EL (cell line): Measurements from ENCODE around the gene PKIB.
"Not testable (repeated sequence)": the region's sequence is repeated elsewhere in the genome, so short reads cannot be mapped to it uniquely, and the experiment has no call there.

Experiments used
- DNase-seq: peaks from one replicate; pipeline ENCODE4 v3.0.0-alpha.2; 2016

PKIB gene

DNA sequence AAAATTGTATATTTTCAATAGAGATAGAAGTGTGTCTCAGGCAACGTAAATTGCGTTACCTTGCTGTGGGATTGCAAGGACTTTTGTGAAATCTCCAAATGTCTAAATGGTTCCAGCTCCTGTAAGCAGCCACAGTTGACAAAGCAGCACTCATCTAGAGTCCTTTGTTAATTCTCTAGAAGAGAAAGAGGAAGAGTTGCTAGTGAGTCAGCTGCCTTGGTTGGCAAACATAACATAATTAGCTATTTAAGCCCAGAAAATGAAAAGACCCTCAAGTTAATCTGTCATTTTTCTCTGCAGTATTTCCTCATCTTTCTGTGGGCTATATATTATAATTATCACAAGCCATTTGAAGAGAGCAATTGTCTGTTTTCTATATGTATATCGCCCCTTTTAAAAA is 102.9 kb downstream of the PKIB start:
- no peak for DNase-seq

DNA sequence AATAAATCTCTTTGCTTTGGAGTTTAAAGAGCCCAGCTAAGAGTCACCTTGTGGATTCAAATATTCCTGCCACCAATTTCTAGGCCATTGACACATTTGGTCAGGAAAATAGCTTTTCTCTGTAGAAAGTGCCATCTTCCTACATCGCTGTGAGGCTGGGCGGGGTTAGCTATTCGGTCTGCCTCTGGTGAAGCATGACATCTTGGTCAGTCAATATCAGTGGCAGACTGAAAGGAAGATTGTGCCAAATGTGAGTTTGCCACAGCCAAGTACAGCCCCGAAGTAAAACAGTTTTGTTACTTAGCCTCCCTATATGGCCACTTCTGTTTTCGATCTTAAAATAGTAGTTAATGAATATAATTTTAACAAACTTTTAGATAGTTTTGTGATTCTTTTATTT is 103.9 kb downstream of the PKIB start:
- no peak for DNase-seq

DNA sequence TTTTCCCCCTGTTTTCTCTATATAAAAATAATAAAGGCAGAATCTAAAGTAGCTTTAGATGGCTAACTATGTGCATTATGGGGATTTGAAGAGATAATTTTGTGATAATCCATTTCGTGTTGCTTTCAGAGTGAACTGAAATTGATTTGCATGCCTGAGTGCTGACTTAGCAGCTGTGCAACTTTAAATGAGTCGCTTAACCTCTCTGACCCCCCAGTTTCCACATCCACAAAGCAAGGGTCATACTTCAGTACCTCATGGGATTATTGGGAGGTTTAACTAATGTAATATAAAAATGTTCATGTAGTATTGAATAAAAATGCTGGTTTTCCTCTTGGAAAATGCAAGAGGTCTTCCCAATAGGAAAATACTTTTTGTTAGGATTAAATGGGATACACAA is 105.5 kb downstream of the PKIB start:
- peak; percentile 18 for DNase-seq

DNA sequence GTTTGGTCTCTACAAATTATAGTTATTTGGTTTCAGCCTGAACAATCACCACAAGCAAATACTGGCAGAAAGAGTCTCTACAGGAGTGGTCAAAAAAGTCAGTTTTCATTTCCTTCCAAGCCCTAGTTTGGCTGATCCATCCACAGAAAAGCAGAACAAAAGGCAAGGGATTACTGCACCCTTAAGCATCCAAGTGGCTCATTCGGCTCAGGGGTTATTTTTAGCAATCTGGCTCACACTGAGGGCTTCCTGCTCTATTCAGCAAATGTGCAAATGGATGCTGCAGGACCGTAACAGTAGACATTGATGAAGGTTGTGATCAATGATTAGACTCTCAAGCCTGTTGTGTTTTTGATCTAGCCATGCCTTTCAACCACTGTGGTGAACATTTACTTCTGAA is 107.1 kb downstream of the PKIB start:
- DNase-seq: peak; percentile 15

DNA sequence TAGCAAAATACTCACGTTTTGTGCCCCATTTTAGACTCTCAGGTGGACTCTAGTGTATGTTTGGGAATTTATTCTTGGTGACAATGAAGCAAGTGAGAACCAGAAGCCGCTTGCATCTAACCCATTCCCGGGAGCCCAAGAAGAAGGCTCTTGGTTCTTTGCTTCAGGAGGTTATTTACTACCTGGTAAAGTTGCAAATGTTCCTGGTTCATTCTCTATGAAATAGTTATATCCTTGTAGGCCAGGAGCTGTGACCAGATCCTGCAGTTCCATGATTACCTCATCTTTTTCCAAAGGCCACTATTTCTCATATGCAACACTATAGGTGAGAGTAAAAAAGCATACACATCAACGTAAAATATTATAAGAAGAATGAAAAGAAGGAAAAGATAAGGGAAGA is 108.4 kb downstream of the PKIB start:
- no peak for DNase-seq

DNA sequence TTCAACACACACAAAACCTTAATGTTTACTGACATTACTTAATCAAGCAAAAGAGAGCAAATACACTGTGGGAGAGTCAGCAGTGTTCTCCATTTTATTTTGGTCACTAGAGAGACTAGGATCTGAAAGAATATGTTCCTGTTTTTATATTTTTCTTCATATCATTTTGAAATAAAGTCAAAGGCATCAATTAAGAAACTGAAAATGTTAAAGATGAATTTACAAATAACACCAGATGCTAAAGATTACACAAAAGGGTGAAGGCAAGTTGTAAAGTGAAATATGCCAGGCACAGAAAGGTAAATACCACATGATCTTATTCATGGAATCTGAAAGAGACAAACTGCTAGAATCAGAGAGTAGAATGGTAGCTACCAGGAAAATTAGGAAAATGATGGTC is 109.0 kb downstream of the PKIB start:
- no peak for DNase-seq

DNA sequence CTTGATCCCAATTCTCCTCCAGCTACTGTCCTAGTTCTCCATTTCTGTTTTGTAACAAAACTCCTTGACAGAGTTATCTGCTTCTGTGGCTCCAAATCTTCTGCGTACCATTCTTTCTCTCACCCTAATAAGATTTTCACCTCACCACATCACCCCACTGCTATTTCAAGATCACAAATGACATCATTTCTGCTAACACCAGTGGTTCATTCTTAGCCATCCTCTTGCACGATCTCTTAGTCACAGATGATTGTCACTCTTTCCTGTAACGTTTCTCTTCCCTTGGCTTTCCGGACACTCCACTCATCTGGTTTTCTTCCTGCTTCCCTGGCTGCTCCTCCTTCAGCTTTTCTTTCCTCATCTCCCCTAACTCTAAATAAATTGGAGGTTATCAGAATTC is 112.5 kb downstream of the PKIB start:
- DNase-seq: peak; percentile 21

DNA sequence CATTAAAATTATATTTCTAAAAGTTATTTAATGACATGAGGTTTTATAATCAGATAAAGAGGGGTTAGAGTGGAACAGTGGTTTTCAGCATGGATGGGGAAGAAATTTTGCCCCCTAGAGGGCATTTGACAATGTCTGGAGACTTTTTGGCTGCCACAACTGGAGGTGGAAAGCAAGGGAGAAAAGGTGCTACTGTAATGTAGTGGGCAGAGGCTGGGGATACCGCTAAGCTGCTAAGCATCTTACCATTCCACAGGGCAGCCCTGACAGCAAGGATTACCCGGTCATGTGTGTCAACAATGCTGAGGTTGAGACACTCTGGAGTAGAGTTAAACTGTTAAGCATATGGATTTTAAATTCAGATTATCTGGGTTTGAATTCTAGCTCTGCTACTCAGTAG is 116.4 kb downstream of the PKIB start:
- peak; percentile 22 for DNase-seq

DNA sequence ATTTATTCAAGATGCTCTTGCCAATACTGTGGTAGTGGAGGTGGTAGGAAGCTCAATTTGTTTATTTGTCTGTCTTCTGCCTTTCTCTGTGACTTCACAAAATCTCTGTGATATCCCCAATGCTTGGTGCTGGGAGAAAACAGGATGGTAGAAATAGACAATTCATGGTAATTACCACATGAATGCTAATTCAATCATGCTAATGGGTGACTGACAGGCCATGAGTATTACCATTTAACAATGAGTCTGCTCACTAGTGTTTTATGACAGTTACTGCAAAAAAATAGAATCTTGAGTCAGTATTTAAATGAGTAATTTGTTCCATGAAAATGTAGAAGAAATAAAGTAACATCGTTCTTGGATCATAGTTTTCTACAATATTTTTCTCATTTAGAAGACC is 117.0 kb downstream of the PKIB start:
- no peak for DNase-seq

DNA sequence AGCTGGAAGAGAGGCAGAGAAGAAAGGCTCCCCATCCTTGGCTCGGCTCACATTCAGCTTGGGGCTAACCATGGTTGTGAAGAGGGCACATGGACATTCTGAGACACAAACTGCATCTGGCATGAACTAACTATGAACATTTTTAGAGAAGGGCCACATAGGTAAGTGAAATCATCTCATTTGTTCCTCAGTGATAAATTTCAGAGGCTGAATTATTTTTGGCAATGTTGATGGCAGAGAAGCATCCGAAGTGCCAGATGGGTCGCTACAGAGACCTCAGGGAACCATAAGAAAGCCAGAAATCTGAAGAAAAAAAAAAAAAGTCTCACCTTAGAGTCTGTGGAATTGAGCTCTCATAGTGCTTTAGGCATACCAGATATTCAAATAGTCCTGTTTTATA is 120.1 kb downstream of the PKIB start:
- DNase-seq: no peak

DNA sequence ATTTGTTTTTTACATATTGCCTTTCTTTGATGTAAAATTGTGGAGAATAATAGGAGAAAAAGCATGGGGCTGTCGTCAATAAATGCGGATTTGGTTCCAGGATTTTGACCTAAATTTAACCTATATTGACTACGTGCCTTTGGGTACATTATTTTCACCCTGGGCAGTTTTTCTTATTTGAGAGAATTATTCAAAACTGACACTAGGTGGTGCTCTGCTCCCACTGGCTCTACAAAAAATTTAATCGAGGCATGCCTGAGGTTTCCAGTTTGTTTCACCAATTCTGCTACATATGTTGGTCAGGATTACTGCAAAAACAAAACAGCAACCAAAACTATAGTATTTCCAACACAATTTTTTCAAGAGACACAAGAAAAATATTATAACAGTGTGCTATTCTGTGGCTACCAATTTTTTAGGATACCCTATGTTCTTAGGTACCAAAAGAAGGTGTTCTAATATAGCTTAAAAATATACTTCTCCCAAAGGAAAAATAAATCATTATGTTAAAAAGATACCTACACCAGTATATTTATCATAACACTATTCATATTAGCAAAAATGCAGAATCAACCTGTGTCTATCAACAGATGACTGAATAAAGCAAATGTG is 120.7 kb downstream of the PKIB start:
- DNase-seq: peak; percentile 44

DNA sequence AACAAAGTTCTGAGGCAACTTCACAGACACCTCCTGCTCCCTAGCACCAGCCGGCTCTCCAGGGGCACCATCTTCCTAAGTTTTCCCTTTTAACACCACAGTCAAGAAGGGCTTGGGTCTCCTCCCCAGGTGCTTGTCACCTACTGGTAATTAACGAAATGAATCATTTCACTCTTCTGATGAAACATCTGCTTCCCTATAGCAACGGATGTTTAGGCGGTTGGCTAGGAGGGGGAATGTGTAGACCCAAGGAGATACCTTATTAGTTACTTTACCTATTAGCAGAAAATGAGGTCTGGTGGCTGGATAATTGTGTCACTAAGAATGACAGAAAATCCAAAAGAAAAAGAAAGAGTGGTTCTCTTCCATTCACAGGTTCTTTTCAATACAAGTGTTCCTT is 123.1 kb downstream of the PKIB start:
- DNase-seq: no peak

DNA sequence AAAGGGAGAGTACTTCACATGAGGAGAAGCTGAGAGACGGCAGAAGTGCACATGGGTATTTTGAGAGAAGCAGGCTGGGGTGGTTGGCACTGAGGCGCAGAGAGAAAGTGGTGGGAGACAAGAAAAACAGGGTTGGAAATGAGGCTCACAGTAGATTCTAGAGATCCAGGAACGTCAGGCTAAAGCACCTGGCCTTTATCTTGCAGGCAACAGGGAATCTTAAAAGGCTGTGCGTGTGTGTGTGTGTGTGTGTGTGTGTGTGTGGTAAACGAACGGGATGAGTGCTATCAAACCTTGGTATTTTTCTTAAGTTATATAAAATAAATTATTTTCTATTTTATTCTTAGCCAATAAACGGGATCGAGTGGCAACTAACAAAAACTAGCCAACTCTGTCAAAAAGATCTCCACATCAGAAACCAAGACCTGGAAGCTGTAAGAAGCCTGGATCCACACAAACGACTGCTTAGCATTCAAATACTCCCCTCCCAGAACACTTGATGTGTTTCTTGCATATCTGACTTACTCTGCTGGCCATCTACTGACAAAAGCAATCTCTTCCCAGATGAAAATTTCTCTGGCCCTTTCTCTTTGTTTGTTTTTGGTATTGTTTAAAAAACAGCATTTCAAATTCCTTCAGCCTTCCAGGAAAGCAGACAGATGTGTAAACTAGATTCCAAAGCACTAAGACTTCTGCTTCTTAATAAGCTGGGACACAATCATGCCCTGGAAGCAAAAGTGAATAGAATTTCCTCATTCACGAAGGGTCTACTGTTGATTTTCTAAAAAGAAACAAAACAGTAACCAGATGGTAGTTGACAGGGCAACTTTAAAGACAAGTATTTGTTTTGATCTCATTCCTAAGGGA is 124.6 kb downstream of the PKIB start:
- DNase-seq: no peak

DNA sequence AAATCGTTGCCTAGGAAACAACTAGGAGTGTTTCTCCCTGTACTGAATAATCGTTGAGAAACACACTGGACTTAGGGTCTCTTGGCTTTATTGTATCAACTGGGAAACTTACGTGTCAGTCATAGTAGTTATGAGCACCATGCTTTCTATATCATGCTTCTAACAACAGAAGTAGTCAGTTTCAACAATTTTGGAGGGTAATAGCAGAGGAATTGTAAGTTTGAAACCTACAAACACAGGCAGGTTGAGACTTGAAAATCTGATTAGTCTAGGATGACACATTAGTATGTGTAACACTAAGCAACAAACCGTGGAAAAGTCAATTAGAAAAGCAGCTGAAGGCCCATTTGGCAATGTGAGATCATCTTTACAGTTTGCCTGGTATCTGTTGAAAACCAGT is 125.4 kb downstream of the PKIB start:
- no peak for DNase-seq

DNA sequence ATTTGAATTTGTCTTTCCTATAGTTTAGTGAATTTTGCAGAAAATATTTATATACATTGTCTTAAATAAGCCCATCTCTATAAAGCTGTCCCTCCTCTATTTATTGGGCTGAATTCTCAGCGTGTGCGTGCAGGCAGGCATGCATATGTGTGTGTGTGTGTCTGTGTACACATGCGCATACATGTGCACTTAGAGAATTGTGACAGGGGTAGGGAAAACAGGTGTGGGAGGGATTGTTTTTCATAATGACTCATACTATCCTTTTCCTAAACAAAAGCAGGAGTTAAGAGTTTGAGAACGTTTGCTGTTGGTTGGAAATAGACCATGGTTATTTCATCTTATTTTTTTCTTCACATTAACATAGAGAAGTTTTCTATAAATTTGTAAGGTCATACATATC is 126.0 kb downstream of the PKIB start:
- DNase-seq: no peak

DNA sequence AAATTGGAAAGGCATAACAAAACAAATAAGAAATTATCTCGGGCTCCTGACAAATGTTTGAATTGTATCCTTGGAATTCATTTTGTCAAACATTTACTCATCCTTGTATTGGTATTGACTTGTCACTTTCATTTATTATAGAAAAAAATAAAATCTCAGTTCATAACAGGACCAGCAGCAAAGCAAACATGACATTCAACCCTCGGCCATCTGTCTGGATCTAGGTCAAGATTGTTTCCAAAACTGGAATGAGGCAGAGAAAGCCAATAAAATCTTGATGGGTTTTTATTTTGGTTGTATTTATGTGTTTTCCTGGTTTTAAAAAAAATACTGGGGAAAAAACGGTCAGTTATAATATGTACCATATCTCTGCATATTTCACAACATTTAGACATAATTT is 126.4 kb downstream of the PKIB start:
- no peak for DNase-seq

DNA sequence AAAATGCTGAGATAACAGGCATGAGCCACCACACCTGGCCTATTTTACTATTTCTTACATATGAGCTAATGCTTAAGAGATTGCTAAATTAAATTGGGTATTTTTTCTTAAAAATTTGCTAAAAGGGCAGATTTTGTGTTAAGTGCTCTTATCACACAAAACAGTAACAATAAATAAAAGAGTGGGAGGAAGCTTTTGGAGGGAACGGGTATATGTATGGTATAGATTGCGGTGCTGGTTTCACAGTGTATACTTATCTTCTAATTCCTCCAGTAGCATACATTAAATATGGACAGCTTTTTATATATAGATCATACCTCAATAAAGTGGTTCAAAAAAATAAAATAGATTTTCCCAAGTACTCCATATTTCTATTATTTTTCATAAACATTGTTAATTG is 129.9 kb downstream of the PKIB start:
- no peak for DNase-seq

DNA sequence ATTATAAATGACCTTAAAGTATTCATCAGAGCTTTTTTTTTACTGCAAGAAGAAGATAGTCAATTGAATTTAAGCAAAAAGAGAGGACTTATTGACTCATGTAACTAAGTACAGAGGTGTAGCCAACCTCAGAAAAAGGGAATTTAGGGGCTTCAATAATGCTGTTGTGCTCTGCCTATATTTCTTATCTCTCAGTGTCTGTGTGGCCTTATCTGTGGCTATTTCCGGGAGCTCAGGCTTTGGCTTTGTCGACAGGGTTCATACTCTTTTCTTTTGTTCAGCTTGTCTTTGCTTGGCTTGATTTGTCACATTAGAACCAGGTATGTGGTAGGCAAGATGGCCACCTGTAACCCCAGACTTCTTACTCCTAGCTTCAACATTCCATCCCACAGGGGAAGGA is 130.7 kb downstream of the PKIB start:
- DNase-seq: no peak

DNA sequence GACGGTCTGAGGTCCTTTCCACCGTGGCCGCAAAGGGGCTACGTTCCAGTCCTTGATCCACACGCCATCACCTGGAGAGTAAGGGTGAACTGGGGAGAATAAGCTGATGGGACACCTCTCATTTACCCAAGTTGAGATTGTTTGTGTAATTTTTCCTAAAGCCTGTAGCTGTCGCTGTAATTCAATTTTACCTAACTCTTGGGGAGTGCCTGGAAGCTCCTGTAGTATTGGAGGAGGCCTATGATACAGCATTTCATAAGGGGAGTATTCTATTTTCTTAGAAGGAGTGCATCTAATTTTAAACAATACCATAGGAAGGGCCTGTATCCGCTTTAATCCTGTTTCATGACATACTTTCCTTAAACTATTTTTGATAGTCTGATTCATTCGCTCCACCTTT is 134.0 kb downstream of the PKIB start:
- not testable (repeated sequence) for DNase-seq

DNA sequence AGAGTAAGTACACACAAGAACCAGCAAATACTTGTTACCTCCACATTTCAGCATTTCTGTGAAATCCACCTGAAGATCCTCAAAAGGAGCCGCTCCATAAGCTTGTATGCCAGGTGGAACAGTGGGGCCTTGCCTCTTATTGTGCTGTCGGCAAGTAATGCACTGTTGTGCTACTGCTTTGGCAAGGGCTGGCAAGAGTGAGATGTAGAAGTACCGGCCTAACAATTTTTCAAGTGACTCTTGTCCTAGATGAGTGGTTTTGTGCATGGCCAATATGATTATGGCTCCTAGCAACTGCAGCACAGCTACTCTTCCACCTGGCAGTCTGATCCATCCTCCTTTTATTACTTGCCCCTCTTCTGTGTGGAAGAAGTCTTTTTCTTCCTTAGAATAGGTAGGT is 134.7 kb downstream of the PKIB start:
- not testable (repeated sequence) for DNase-seq

DNA sequence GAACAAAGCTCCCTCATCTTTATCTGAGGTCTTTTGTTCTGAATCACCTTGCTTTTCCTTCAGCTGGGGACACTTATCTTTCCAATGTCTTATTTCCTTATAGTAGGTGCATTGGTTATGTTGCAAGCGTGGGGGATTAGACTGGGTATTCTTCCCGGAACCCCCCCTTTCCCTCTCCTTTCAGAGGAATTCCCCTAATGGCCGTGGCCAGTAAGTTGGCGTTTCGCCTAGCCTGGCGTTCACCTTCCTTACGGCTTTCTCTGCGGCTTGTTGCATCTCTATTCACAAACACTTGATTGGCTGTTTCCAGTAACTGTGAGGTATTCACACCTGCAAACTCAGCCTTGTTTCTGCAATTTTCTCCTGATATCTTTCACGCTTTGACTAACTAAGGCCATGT is 136.5 kb downstream of the PKIB start:
- no peak for DNase-seq

DNA sequence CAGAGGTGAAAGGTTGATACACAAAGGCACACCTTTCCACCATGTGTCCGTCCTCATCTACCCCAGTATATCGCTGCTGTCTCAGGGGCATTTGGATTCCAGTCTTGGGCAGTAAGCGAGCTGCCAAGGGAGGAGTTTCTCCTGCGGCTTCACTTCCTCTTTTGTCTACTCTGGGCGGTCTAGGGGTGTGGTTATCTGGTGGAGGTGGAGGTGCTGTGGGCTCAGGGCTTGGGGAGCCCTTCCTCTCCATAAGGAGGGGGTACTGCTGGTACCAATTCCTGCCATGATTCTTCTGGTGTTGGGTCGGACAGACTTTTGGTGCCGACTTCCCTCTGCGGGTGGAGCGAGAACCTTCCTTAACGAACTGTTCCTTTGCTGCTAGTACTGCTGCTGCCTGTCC is 137.4 kb downstream of the PKIB start:
- no peak for DNase-seq

DNA sequence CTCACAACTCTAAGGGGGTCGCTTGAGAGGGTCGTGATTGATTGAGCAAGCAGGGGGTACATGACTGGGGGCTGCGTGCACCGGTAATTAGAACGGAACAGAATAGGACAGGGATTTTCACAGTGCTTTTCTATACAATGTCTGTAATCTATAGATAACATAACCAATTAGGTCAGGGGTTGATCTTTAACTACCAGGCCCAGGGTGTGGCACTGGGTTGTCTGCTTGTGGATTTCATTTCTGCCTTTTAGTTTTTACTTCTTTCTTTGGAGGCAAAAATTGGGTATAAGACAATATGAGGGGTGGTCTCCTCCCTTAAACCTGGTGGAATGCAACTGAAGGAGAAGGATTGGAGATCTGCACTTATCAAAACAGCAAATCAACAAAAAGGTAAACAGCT is 138.7 kb downstream of the PKIB start:
- not testable (repeated sequence) for DNase-seq

DNA sequence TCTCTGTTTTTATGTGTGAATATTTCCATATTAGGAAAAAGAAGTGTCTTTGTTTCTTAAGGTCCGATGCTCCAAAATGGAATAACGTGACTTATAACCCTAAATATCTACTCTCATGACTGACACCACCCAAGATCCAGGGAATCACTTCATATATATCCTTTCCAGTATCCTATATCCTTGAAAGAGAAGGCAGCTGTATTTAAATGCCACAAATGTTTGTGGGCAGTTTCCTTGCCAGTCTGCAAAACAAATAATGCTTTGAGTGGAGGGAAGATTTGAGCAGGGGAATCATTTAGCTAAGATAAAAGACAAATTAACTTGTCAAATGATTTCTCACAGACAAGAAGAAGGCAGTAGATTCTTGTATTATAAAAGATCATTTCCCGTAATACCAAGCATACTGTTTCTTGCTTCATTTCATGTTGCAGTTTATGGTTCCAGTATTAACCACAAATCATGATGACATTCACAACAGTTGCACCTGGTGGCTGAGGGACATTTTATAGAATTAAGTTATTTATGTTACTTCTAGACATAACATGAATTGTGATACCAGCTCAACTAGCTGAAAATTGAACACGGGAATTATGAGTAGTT is 139.3 kb downstream of the PKIB start:
- no peak for DNase-seq
